G401 (cell line): ENCODE results near the gene CYBC1. TPM values are rescaled to one million over a fixed set of nuclear protein-coding genes. Genes with fewer than 3 reads are reported as not detected.
"Not testable (repeated sequence)": the region's sequence is repeated elsewhere in the genome, so short reads cannot be mapped to it uniquely, and the experiment has no call there.

Source experiments
- DNase-seq: peaks from one replicate; pipeline ENCODE4 v3.0.0-alpha.2; 2015; ENCODE audit warnings: low spot score
- in situ Hi-C: cut with HindIII; loops from 2 replicates; pipeline ENCODE4 v1.10.0; 2016; ENCODE audit warnings: low sequenced_read_pairs, mixed read lengths
- total RNA-seq: library from RNA; depleted of rRNA; stranded (reverse); fragments of >200 nt; shearing (Covaris generic); gene quantifications from 2 replicates; pipeline ENCODE4 v1.2.3, GENCODE V29; 2014

The CYBC1 gene
- total RNA-seq, 1 experiment from 2014 or later: 64.5 TPM

DNA sequence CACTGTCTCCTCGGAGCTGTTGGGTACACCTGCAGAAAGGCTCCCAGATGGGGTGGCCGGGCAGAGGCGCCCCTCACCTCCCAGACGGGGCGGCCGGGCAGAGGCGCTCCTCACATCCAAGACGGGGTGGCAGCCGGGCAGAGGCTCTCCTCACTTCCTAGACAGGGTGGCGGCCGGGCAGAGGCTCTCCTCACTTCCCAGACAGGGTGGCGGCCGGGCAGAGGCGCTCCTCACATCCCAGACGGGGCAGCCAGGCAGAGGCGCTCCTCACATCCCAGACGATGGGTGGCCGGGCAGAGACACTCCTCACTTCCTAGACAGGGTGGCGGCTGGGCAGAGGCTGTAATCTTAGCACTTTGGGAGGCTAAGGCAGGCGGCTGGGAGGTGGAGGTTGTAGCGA, 3.2 kb upstream of the CYBC1 start:
- DNase-seq, in situ Hi-C loops: not testable (repeated sequence)

DNA sequence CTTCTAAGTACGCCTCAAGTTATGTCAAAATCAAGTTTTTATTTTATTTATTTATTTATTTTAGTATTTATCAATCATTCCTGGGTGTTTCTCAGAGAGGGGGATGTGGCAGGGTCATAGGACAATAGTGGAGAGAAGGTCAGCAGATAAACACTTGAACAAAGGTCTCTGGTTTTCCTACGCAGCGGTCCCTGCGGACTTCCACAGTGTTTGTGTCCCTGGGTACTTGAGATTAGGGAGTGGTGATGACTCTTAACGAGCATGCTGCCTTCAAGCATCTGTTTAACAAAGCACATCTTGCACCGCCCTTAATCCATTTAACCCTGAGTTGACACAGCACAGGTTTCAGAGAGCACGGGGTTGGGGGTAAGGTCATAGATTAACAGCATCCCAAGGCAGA, 2.6 kb upstream of the CYBC1 start:
- in situ Hi-C loops, DNase-seq: not testable (repeated sequence)

DNA sequence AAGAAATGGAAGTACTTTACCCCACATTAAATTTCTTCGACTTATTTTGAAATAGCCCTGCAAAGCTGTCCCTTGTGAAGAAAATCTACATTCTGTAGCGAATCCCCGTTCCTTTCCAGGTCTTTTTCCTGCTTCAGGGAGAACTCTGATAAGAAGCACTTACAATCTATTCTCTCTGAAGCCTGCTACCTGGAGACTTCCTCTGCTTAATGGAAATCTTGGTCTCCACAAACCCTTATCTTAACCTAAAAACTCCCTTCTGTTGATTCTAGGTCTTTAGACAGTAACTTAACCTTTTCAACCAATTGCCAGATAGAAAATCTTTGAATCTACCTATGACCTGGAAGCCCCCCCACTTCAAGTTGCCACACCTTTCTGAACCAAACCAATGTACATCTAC, 1.6 kb upstream of the CYBC1 start:
- in situ Hi-C loops: no loop called here
- DNase-seq: no peak

DNA sequence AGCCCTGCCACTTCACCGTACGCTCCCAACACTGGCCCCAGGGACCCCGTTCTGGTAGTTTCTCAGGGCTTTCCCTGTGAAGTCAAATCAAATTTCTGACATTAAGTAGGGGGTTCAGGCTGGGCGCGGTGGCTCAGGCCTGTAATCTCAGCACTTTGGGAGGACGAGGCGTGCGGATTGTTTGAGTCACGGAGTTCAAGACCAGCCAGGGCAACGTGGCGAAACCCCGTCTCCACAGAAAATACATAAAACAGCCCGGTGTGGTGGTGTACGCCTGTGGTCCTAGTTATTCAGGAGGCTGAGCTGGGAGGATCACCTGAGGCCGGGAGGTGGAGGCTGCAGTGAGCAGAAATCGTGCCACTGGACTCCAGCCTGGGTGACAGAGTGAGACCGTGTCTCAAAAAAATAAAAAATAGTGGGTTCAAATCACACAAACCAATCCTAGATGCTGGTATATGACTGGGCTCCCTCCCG, 632 bp downstream of the CYBC1 start:
- in situ Hi-C loops: no loop called here
- DNase-seq: no peak

DNA sequence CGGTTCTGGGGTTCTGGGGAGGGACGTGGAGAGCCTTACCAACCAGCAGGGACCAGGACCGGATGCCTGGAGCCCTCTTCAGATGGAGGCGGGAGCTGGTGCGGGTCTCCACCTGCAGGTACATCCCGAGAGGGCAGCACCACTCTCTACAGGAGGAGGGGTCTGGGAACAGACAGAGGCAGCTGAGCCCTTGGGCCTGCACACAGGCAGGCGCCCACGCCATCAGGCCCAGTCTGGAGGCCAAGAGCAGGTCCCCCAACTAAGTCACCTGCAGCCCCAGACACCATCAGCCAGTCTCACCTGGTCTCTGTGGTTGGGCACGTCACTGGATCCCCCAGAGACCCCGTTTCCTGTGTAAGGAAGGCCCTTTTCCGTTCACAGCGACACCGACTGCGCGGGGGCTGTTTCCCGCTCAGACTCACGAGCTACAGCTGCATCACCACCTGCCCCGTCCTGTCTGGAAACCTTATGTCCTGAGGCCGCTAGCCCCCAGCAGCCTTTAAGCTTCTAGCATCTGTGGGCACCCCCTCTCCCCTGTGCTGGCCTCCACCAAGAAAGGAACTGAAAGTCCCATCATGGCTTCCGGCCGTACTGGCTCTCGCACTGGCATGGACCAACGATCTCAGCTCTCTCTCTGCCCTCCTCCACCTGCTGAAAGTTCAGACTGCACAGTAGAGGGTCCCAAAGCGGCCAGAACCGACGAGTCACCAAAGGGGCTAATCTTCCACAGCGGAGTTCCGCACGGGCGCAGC, 1.2 kb downstream of the CYBC1 start:
- no peak for DNase-seq
- in situ Hi-C loops: no loop called here

DNA sequence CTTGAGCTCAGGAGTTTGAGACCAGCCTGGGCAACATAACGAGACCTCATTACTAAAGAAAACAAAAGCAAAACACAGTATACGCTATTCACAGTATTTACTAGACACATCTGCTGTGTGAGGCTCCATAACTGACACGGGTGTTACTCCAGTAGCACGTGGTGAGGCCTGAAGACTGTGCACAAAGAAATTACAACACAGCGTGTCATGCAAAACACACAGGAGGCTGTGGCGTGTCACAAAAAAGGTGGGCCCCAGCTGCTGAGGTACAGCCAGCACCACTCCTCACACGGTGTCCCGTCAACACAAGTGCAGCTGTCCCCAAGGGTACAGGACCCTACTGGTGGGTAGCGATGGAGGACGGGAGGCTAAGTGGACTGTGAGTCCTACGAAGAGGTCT, 2.7 kb downstream of the CYBC1 start:
- in situ Hi-C loops: no loop called here
- DNase-seq: no peak

DNA sequence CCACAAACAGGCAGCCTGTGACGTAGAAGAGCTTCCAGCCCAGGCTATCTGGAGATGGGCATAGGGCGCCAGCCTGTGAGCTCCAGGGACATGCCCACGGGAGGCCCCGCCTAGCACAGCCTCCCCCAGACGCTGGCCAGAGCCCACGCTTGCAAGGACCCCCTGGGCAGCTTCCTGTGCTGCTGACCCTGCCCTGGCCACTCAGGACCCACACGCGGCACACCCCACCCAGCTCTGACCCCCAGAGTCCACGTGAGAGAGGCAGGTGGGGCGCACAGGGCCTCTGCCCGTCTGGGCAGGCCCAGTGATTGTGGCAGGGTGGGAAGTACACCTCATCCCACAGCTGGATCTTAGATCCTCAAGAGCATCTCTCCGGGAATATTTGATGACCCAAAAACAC, 3.9 kb downstream of the CYBC1 start:
- DNase-seq: no peak
- in situ Hi-C loops: no loop called here

DNA sequence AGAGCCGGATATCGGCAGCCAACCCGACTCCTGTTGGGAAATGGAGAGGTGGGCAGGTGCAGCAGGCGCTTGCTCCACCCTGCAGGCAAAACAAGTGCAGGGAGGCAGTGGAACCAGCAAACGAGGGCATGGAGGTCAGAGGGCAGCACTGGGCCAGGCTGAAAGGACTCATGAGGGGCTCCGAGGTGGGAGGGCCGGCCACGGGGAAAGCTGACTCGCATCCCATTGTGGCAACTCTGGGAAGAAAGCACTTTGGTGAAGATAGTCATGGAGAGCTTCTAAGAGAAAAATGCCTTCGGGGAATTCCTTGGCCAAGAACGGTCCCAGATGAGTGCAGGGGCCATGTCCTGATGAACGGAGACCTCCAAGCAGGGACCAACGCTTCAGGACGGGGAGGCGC, 4.4 kb downstream of the CYBC1 start:
- no peak for DNase-seq
- in situ Hi-C loops: no loop called here

DNA sequence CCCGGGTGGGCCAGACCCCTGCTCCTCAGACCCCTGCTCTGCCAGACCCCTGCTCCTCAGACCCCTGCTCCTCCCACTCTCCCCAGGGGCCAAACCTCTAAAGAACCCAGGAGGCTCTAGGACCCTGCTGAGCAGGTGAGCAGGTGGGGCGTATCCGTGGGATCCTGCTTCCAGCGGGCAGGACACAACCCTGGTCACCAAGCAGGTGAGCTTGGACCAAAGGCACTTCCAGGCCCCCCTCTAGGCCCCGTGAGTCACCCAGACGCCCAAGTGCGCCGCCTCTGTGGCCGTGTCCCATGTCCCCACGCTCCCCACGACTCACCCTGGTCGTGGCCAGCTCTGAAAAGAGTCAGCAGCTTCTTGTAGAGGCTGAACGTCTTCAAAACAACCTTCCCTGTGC, 5.0 kb downstream of the CYBC1 start:
- no peak for DNase-seq
- in situ Hi-C loops: no loop called here

DNA sequence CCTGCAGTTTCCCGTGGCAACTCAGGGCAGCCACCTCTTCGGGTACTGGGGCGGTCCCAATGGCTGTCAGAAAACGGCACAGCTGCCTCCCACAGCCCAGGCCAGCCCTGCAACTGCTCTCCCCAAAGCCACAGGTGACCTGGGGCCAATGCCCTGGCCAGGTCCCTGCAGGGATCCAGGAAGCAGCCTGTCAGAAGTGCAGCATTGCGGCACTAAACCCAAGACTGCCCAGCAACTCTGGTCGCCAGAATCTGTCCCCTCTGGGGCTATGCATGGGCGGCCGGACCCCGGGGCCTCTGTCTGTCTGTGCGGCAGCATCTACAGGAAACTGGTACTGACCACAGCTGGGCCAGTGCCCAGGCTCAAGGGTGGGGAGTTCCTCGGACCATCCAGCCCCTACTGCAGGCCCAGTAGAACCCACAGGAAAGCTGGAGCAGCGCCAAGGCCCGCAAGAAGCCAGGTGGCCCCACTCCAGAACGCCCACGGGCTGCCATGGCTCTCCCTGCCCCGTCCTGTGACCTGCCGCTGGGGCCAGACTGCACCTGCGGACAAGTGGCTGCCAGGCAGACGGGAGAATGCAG, 5.5 kb downstream of the CYBC1 start:
- in situ Hi-C loops: no loop called here
- DNase-seq: peak; percentile 45

DNA sequence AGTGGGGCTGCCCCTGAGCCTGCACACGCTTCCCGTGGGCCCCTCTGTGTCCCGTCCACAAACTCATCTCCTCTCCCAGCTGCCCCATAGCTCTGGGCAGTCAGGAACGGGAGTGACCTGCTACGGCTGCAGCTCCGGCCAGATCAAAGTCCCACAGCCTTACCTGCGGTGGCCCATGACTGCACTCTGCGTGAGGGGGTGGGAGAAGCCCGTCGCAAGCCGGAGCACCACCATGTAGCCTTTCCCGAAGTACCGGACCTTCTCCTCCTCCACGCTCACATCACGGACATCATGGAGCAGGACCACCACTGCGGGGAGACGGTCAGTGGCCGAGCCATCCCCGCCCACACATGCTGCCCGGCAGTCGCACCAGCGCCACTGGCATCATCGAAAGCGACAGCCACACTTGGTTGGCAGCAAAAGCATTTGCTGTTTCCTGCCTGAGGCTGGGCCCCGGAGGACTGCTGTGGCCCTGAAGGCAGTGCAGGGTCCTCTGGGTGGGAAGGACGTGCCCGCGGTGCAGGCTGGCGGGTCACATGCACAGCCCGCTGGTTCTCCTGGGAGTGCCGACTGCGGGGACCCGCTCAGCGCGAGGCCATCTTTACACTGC, 6.2 kb downstream of the CYBC1 start:
- DNase-seq: no peak
- in situ Hi-C loops: no loop called here

DNA sequence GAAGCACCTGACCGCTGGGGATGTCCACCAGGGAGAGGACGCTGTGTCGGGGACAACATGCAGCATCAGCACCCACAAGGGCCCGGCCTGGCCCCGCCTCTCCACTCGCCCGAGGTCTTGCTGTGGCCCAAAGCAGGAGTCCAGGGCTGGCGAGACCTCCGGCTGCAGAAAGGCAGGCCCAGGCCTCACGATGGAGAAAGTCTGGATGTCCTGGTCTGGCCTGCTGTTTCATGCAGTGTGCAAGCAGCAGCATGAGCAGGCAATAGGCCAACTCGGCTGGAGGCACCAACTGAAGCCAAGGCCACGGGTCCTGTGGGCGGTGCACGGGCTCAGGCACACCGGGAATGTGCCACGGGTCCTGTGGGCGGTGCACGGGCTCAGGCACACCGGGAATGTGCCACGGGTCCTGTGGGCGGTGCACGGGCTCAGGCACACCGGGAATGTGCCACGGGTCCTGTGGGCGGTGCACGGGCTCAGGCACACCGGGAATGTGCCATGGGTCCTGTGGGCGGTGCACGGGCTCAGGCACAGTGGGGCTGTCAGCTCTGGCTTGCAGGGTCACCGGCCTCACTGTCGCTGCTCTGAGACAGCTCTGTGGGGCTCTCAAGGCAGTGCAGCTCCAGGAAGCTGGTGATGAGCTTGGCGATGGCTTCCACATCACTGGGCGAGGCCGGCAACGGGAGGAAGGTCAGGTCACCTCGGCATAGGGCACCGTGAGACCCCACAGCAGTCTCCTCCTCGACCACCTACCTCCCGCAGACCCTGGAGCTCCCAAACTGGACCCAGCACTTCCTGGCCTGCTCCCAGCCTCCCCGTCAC, 6.9 kb downstream of the CYBC1 start:
- in situ Hi-C loops: no loop called here
- DNase-seq: no peak

DNA sequence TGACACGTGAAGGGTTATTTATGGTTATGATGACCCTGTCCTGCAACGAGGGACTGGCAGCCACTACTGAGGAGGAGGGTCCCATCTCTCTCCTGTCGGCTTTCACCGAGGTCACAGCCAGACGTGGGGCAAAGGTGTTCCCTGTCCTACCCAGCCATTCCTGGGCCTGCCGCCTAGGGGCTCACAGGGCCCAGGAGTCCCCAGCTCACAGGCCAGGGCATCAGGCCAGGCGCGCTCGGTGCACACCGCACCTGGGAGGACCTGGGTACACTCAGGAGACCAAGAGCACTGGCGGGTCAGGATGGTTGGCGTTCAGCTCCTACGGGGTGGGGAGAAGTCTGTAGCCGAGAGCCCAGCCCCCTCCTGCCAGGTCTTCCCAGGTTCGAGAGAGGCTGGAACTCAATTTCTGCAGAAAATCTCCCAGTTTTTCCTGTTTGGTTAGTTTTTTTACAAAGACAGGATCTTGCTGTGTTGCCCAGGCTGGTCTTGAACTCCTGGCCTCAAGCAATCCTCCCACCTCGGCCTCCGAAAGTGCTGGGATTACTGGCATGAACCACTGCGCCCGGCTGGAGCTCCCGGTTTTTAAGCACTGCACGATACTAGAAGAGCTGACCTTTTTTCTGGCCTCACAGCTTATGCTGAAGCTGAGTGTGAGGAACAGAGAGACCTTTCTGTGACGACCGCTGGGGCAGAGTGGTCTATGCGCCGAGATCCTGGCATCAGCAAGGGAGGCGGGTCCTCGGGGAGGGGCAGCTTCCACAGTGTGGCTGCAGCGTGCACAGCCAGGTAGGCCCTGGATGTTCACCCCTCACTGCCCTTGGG, 7.7 kb downstream of the CYBC1 start:
- in situ Hi-C loops: no loop called here
- DNase-seq: no peak

DNA sequence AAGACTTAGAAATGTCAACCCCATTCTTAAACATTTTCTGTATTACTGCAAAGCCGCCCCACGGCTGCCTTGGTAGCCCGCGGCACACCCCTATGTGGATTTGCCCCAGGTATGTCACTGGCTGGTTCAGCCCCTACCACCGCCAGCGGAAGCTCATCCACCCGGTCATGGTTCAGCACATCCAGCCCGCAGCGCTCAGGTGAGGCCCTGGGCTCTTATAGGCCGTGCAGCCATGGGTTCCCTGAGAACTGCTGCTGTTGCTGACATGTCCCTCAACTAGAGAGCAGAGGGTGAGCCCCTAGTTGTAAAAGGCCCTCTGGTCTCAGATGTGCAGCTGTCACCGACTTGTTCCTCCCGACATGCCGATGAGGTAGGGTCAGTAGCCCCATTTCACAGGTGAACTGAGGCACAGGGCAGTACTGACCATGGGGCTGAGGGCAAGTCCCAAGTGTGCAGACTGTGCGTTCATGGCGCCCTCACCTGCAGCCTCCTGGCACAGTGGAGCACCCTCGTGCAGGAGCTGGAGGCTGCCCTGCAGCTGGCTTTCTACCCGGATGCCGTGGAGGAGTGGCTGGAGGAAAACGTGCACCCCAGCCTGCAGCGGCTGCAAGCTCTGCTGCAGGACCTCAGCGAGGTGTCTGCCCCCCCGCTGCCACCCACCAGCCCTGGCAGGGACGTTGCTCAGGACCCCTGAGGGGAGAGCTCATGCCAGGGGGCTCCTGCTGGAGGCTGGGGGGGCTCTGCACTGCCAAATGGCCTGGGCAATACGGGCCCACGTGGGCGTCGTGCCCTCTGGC, 8.7 kb downstream of the CYBC1 start:
- no peak for DNase-seq
- in situ Hi-C loops: no loop called here

DNA sequence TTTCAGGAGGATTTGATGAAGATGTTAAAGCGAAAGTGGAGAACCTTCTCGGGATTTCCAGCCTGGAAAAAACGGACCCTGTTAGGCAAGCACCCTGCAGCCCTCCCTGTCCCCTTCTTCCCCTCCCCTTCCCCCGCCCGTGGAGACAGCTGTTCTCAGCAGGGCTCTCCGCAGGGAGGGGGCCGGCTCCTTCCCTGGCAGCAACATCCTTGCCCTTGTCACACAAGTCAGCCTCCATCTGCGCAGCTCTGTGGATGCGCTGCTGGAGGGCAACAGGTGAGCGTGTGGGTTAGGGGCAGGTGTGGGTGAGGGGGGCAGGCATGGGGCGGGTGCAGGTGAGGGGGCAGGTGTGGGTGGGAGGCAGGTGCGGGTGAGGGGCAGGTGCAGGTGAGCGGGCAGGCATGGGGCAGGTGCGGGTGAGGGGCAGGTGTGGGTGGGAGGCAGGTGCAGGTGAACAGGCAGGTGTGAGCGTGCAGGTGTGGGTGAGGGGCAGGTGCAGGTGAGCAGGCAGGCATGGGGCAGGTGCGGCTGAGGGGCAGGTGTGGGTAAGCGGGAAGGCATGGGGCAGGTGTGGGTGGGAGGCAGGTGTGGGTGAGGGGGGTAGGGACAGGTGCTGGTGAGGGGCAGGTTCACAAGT, 9.4 kb downstream of the CYBC1 start:
- DNase-seq: no peak

DNA sequence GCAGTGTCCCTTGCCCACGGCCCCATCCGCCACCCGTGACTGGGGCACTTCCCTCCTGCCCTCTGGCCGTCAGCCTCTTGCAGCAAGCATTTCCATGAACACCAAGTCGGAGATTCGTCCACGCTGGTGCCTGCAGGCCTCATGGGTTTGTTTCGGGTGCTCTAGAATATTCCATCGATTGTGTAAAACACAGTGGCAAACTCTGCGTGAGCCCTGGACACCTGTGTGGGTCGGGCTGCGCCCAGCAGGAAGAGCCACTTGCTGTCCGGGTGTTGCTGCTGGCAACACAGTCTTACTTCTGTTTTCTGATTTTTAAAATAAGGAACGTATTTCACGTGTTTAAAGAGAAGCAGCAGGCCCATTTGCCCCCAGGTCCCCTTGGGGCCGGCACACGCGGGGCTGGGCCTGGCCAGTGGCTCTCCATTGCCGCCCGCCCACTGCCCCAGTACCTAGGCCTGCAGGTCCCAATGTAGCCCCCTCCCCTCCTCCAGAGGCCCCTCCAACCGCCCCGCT, 10.0 kb downstream of the CYBC1 start:
- DNase-seq: no peak
- in situ Hi-C loops: no loop called here

More for the DNA sequence above, 9.4 kb downstream of the CYBC1 start:
- in situ Hi-C loops: no loop called here

DNA sequence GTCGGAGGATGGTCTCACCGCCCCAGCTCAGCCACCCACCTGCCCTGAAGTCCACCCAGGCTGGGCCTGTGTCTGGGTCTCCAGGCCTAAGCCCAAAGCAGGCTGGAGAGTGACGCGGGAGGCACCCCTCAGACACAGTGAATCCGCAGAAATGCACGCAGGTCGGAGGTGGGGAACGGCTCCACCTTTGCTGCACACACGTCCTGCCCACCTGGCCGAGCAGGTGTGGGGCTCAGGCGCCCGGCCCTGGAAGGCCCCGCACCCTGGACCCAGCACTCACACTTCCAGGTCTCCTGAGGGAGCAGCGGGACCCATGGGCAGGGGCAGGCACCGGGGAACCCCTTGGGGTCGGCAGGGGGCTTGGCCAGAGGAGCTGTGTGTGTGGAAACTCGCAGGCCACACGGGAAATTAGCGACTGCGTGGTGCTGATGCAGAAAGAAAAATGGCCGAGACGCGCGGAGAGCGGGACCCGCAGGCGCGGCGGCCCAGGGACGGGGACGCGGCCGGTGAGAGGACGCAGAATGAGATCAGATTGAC, 10.7 kb downstream of the CYBC1 start:
- no peak for DNase-seq
- in situ Hi-C loops: no loop called here
